Measurements from ENCODE around the gene NRG2.

DNA sequence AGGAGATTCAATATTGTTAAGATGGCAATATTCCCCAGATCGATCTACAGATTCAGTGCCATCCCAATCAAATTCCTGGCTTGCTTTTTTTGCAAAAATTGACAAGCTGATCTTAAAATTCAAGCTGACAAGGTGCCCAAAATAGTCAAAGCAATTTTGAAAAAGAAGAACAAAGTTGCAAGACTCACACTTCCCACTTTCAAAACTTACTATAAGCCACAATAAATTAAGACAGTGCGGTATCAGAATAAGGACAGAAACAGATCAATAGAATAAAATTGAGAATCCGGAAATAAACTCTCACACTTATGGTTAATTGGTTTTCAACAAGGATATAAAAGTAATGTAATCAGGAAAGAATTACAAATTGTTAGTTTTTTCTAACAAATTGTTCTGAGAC lies 97.1 kb downstream of the NRG2 start:
- TF ChIP-seq EP300 (IDR thresholded peaks at IDR 0.05) (no peak), POLR2A (IDR thresholded peaks at IDR 0.05) (no peak)
